ENCODE measurements around the gene DCHS1.

GRCh38 chr11:6638429-6638828 is 17.2 kb downstream of the DCHS1 start:
- TF ChIP-seq ZNF232 (CRISPR knock-in tag; IDR thresholded peaks at IDR 0.05): no peak
- no peak for TF ChIP-seq NFYB (CRISPR knock-in tag; conservative IDR thresholded peaks at IDR 0.05; ENCODE audit: low read depth)
- no peak for TF ChIP-seq ZNF121 (CRISPR knock-in tag; IDR thresholded peaks at IDR 0.05)
